GM19193 (cell line): ENCODE measurements around the gene TMEM205.

Source experiments
- POLR2A ChIP-seq: IDR thresholded peaks from 4 replicates; pipeline ENCODE4 v1.6.1; 2011; ENCODE audit not compliant: insufficient read depth, insufficient read length; ENCODE audit errors: extremely low read depth

TMEM205 gene

DNA sequence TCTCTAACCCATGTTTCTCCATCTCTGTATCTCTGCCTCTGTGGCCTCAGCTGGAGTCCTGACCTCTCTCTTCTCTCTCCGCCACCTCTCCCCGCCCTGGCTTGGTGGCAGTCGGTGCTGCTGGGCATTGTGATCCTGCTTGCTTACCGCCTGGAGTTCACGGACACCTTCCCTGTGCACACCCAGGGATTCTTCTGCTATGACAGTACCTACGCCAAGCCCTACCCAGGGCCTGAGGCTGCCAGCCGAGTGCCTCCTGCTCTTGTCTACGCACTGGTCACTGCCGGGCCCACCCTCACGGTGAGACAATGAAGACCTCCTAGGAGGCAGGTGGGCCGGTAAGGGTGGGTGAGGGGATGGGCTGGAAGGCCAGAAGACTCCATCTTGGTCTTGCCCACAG is 13.4 kb upstream of the TMEM205 start:
- no peak for TF ChIP-seq POLR2A

- TF ChIP-seq POLR2A, result no peak
These were observed 10.8 kb upstream of the TMEM205 start for GRCh38 chr19:11356676-11357550.

DNA sequence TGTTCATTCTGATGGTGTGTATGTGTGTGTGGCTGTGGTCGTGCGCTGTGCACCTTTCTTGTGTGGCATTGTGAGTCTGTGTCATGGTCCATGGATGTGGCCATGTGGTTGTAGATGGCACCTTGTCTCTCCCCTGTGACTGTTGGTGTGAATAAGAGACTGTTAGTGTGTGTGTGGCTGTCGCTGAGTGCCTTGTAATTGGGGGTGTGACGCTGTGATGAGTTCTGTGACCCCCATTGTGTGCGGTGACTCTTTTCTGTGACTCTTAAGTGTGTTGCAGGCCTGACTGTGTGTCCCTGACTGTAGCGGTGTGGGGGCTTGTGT is 10.0 kb upstream of the TMEM205 start:
- TF ChIP-seq POLR2A, result no peak

- TF ChIP-seq POLR2A, result no peak
These were observed 9.3 kb upstream of the TMEM205 start, which contains the start of gene PLPPR2 for GRCh38 chr19:11355160-11356073. TSS of gene PLPPR2 (plus strand) at chr19:11355432. CDS start at chr19:11357674, 2,242 bp downstream.

DNA sequence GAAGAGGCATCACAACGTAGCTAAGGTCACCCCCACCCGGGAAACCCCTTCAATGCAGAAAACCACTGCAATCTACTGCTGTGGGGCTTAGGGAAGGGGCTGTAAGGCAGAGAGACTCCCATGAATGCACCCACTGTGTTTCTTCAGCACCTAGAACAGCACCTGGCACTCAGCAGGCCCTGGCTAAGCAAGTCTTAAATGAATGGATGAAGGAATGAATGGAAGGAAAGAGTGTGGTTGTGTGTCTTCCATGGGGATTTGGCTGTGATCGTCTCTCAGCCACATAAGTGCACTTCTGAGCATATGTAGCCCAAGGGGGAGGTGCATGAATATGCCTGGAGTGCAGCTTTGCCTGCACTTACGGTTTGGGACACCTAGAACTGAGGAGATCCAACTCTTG is 3.1 kb upstream of the TMEM205 start:
- TF ChIP-seq POLR2A, result no peak

- TF ChIP-seq POLR2A, result no peak
These were observed 1.5 kb upstream of the TMEM205 start for GRCh38 chr19:11347546-11348039.

- TF ChIP-seq POLR2A, result no peak
These were observed 805 bp downstream of the TMEM205 start for GRCh38 chr19:11345122-11345803.

DNA sequence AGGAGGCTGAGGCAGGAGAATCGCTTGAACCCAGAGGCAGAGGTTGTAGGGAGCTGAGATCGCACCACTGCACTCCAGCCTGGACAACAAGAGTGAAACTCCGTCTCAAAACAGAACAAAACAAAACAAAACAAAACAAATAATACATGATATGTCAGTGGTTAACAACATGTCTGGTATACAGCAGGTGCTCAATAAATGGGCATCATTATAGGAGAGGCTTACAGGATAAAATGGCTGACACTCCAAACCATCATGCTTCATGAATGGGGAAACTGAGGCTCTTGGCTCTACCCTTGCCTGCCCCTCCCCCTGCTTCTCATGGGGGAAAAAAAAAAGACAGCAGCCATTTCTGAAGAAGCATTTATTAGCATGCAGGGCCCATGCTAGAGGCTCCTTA is 3.6 kb downstream of the TMEM205 start:
- TF ChIP-seq POLR2A, result no peak

- peak; percentile 58 for TF ChIP-seq POLR2A
These were observed 6.6 kb downstream of the TMEM205 start, which contains the start of gene RAB3D for GRCh38 chr19:11339254-11340098. TSS of gene RAB3D (minus strand) at chr19:11339657. CDS start at chr19:11337399, 2,258 bp downstream.

GRCh38 chr19:11338569-11339253 is 7.4 kb downstream of the TMEM205 start:
- TF ChIP-seq POLR2A, result no peak

DNA sequence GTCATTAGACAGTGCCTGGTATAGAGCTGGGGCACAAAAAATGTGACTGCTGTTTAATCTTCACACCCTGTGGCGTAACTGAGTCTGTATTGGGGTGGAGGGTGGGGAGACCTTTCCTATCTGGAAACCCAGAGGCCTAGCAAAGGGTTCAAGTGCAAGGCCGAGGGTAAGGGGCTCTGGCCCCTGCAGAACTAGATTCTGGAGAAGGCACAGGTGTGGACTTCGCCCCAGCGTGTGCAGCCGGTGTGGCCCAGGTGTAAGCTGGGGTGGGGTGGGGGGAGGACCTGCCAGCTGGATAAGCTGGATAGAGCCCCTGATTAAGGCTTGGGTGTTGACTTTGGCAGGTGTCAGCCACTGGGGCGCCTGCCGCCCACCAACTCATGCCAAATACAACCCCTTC is 7.9 kb downstream of the TMEM205 start:
- TF ChIP-seq POLR2A, result no peak

- no peak for TF ChIP-seq POLR2A
These were observed 9.0 kb downstream of the TMEM205 start for GRCh38 chr19:11337080-11337479.

- no peak for TF ChIP-seq POLR2A
These were observed 10.5 kb downstream of the TMEM205 start for GRCh38 chr19:11335449-11336146.
